Measurements from ENCODE around the gene TARBP2. TPM values are rescaled to one million over a fixed set of nuclear protein-coding genes. Genes with fewer than 3 reads are reported as not detected.

Gene TARBP2, protein sequence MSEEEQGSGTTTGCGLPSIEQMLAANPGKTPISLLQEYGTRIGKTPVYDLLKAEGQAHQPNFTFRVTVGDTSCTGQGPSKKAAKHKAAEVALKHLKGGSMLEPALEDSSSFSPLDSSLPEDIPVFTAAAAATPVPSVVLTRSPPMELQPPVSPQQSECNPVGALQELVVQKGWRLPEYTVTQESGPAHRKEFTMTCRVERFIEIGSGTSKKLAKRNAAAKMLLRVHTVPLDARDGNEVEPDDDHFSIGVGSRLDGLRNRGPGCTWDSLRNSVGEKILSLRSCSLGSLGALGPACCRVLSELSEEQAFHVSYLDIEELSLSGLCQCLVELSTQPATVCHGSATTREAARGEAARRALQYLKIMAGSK
- 45.7 and 49.6 TPM in 2 replicates for total RNA-seq

DNA sequence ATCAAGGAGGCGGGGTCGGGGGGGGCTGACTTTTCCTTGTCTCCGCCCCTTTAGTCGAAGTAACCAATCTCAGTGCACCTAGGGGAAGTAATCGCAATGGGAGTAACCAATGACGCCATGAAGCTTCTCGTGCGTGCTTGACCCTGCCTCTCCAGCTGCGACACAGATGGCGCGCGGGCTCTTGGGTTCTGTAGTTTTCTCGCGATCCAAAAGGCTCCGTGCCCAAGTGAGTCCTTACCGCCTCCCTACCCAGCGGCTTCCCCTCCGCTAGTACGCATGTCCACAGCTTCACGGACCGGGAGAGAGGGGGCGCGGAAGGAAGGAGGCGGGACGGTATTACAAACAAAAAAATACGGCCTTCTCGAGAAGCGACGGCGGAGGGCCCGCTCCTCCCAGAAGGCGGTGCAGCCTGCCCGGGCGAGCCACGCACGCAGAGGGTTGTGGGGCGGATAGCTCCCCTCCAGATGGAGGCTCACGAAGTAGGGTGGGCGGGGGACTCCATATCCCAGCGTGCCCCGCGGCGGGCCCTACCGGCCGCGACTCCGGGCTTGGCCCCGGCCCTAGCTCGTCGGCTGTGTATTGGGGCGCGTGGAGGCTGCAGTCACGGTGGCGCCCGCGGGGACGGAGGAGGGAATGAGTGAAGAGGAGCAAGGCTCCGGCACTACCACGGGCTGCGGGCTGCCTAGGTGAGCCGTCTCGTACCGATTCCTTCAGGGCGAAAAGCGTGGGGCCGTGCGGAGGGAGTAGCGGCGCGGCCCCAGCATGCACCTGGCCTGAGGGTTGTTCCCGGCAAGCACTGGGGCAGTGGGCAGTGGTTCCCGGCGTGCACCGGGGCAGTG lies at the start of gene TARBP2:
Gene TARBP2, plus strand, starts transcription at position 508 of the 839 bp plus-strand sequence. Its CDS starts 126 bp downstream, at position 634.
- POLR2A ChIA-PET, result interaction anchor here (0.5 to 3.2 kb wide), 44 partner anchors 7 to 1463 kb away, joined by 3 to 53 read pairs (median 6); partner anchors contain the start of genes AAAS, ATP5MC2, CBX5 and CSAD
- H3K27me3 Mint-ChIP-seq, result no peaks in the 10 kb centered on the region
- CTCF ChIA-PET, result interaction anchor here (0.6 to 1.5 kb wide), 5 partner anchors 8 to 180 kb away, joined by 3 to 7 read pairs (median 3); partner anchors contain the start of gene AAAS
- peaks cover 36% of the 10 kb centered on the region for H3K4me1 Mint-ChIP-seq
- DNase-seq (peak; percentile 94), ATAC-seq (ENCODE audit: low read depth) (peak; percentile 81)
- H3K36me3 Mint-ChIP-seq (ENCODE audit: low read depth), result peaks cover 22% of the 10 kb centered on the region
- H3K4me3 Mint-ChIP-seq, result peak within 1 kb of the TSS; percentile 92
- TF ChIP-seq, protein P1, sequence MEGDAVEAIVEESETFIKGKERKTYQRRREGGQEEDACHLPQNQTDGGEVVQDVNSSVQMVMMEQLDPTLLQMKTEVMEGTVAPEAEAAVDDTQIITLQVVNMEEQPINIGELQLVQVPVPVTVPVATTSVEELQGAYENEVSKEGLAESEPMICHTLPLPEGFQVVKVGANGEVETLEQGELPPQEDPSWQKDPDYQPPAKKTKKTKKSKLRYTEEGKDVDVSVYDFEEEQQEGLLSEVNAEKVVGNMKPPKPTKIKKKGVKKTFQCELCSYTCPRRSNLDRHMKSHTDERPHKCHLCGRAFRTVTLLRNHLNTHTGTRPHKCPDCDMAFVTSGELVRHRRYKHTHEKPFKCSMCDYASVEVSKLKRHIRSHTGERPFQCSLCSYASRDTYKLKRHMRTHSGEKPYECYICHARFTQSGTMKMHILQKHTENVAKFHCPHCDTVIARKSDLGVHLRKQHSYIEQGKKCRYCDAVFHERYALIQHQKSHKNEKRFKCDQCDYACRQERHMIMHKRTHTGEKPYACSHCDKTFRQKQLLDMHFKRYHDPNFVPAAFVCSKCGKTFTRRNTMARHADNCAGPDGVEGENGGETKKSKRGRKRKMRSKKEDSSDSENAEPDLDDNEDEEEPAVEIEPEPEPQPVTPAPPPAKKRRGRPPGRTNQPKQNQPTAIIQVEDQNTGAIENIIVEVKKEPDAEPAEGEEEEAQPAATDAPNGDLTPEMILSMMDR (IDR thresholded peaks at IDR 0.05), result no peak
- intact Hi-C loops (cut with micrococcal nuclease), result loop anchor here (1.0 to 10.0 kb wide), 12 partner anchors 8 to 456 kb away; partner anchors contain the start of genes AAAS, ATF7, CALCOCO1 and CSAD
- H3K27ac Mint-ChIP-seq, result peak within 1 kb of the TSS; percentile 96
- H3K9me3 Mint-ChIP-seq, result no peaks in the 10 kb centered on the region

GRCh38 chr12:53451661-53452158 lies 49.4 kb upstream of the TARBP2 start, which contains the start of gene PCBP2:
Gene PCBP2, plus strand, starts transcription at chr12:53452102. Its CDS starts 2,699 bp downstream, at chr12:53454801.
- TF ChIP-seq, protein P1 (IDR thresholded peaks at IDR 0.05), result no peak
- Mint-ChIP-seq H3K4me3 (peak within 1 kb of the TSS; percentile 99), H3K9me3 (no peaks in the 10 kb centered on the region), H3K4me1 (peaks cover 30% of the 10 kb centered on the region), H3K27me3 (no peaks in the 10 kb centered on the region), H3K27ac (peak within 1 kb of the TSS; percentile 99), H3K36me3 (ENCODE audit: low read depth) (peaks cover 60% of the 10 kb centered on the region)
- POLR2A ChIA-PET, result interaction anchor here (0.7 to 1.7 kb wide), 5 partner anchors 9 to 130 kb away, joined by 4 to 8 read pairs (median 4); partner anchors contain the start of genes AAAS, MAP3K12 and PRR13
- intact Hi-C loops (cut with micrococcal nuclease), result loop anchor here (1.0 to 2.0 kb wide), 10 partner anchors 10 to 271 kb away; partner anchors contain the start of genes AAAS, ATF7, CSAD and MYG1
- DNase-seq (peak; percentile 92), ATAC-seq (ENCODE audit: low read depth) (peak; percentile 92)
- CTCF ChIA-PET, result interaction anchor here (1.0 kb wide), 2 partner anchors 57 to 107 kb away, joined by 3 to 5 read pairs; no protein-coding TSS in a partner anchor

GRCh38 chr12:53452159-53453077 lies 48.7 kb upstream of the TARBP2 start:
- H3K36me3 Mint-ChIP-seq (ENCODE audit: low read depth), result peaks cover 61% of the 10 kb centered on the region
- TF ChIP-seq, protein P1 (IDR thresholded peaks at IDR 0.05), result no peak
- H3K27ac Mint-ChIP-seq, result peak overlapping the region; percentile 99
- intact Hi-C loops (cut with micrococcal nuclease), result loop anchor here (1.0 to 2.0 kb wide), 3 partner anchors 131 to 272 kb away; partner anchors contain the start of genes AAAS, CSAD, MYG1 and ZNF740
- ATAC-seq (ENCODE audit: low read depth) (peak; percentile 29), DNase-seq (peak; percentile 81)
- POLR2A ChIA-PET, result interaction anchor here (0.6 to 1.7 kb wide), 13 partner anchors 9 to 373 kb away, joined by 3 to 8 read pairs (median 5); partner anchors contain the start of genes PRR13, SPRYD3 and TARBP2
- no peaks in the 10 kb centered on the region for H3K27me3 Mint-ChIP-seq
- CTCF ChIA-PET, result interaction anchor here (0.9 to 1.9 kb wide), 2 partner anchors 23 to 57 kb away, joined by 3 to 4 read pairs; no protein-coding TSS in a partner anchor
- no peaks in the 10 kb centered on the region for H3K9me3 Mint-ChIP-seq
- peaks cover 30% of the 10 kb centered on the region for H3K4me1 Mint-ChIP-seq
- peak overlapping the region; percentile 99 for H3K4me3 Mint-ChIP-seq
